GM21619 (cell line): ENCODE results near the gene SREBF1.

ENCODE experiments used
- ATAC-seq: cut with Tn5 transposase; IDR thresholded peaks from one replicate; pipeline ENCODE4 v1.9.1; 2021; ENCODE audit not compliant: unreplicated experiment

The SREBF1 gene

GRCh38 chr17:17783116-17783824 is 53.5 kb downstream of the SREBF1 start:
- peak; percentile 38 for ATAC-seq

GRCh38 chr17:17782523-17783115 is 54.2 kb downstream of the SREBF1 start:
- ATAC-seq, result no peak

- ATAC-seq, result no peak
Measured at GRCh38 chr17:17781591-17782496, 54.9 kb downstream of the SREBF1 start.

- ATAC-seq, result no peak
Measured at GRCh38 chr17:17780922-17781590, 55.7 kb downstream of the SREBF1 start.

- no peak for ATAC-seq
Measured at GRCh38 chr17:17779015-17779611, 57.7 kb downstream of the SREBF1 start.

- no peak for ATAC-seq
Measured at GRCh38 chr17:17778308-17779014, 58.3 kb downstream of the SREBF1 start.

- no peak for ATAC-seq
Measured at GRCh38 chr17:17776889-17777288, 59.9 kb downstream of the SREBF1 start.

- no peak for ATAC-seq
Measured at GRCh38 chr17:17774009-17774881, 62.5 kb downstream of the SREBF1 start.

GRCh38 chr17:17772231-17772630 is 64.6 kb downstream of the SREBF1 start:
- ATAC-seq, result no peak

- no peak for ATAC-seq
Measured at GRCh38 chr17:17771498-17772201, 65.1 kb downstream of the SREBF1 start.

GRCh38 chr17:17770632-17771044 is 66.1 kb downstream of the SREBF1 start:
- no peak for ATAC-seq

- ATAC-seq, result no peak
Measured at GRCh38 chr17:17769869-17770631, 66.7 kb downstream of the SREBF1 start.

GRCh38 chr17:17768424-17769088 is 68.2 kb downstream of the SREBF1 start:
- ATAC-seq, result no peak

GRCh38 chr17:17767887-17768418 is 68.8 kb downstream of the SREBF1 start:
- no peak for ATAC-seq

GRCh38 chr17:17767154-17767869 is 69.5 kb downstream of the SREBF1 start:
- ATAC-seq, result no peak

GRCh38 chr17:17766744-17767120 is 70.1 kb downstream of the SREBF1 start:
- no peak for ATAC-seq
